K562 (cell line): ENCODE data around the gene ZNRF3. TPM values are rescaled to one million over a fixed set of nuclear protein-coding genes. Genes with fewer than 3 reads are reported as not detected.

ENCODE experiments used
- ATAC-seq: fragments of 200-7000 bp; cut with Tn5 transposase; 3 replicates; pipeline ENCODE4 v1.9.1; 2020; ENCODE audit warnings: moderate library complexity
- BruUV-seq: library from RNA; stranded (reverse); fragments of 400-500 nt; replicated peaks from 2 replicates; lab custom pipeline; 2021; lab: Mats Ljungman, UMichigan
- CTCF ChIA-PET: fragments of 300-600 bp; formaldehyde crosslinking; extraction: SDS; loops from one replicate; lab custom pipeline; 2021; ENCODE audit warnings: low intra/inter-chr PET ratio; lab: Yijun Ruan, JAX
- POLR2A ChIA-PET: fragments of 300-600, 350-650 bp; sonication (Branson Sonifier 250); formaldehyde crosslinking; extraction: SDS; loops from one replicate; lab custom pipeline; 2021; ENCODE audit warnings: antibody characterized with exemption, inconsistent platforms; lab: Yijun Ruan, JAX
- DNase-seq, 4 experiments: peaks; one replicate each; pipeline versions ENCODE4 v3.0.0 to v3.0.0-alpha.2; 2011 to 2018; ENCODE audit warnings: low spot score in 3 of 4, mixed read lengths in 3 of 4; ENCODE audit errors: extremely low read depth in 1 of 4
- FAIRE-seq: peaks from 2 replicates; lab custom pipeline; 2011; peaks lifted over from hg19 to GRCh38; lab: Jason Lieb, UNC
- H2AFZ ChIP-seq: 2 replicates; pipeline ENCODE4 v1.6.0; 2011; ENCODE audit warnings: low read depth, low read length, control low read depth, inconsistent platforms
- H3K27ac ChIP-seq: fragments of 200-600 bp; 3 replicates; pipeline ENCODE4 v1.8.0; 2011; ENCODE audit warnings: low read depth, mild to moderate bottlenecking, control low read depth, inconsistent platforms, low read length, moderate library complexity, mixed read lengths; ENCODE audit errors: extremely low read depth
- H3K27me3 ChIP-seq, 2 experiments: fragments of 300-600 bp in 1 of 2; 2 replicates in 1 of 2; 3 replicates in 1 of 2; pipeline versions ENCODE4 v1.6.0 to v1.8.0; 2011; ENCODE audit warnings: inconsistent platforms in 2 of 2, low read length in 2 of 2, mild to moderate bottlenecking in 1 of 2, mixed read lengths in 1 of 2, moderate library complexity in 1 of 2; ENCODE audit not compliant: control insufficient read depth in 2 of 2, insufficient read depth in 2 of 2
- H3K36me3 ChIP-seq: fragments of 300-600 bp; 3 replicates; pipeline ENCODE4 v1.8.0; 2011; ENCODE audit warnings: mild to moderate bottlenecking, low read length, inconsistent platforms; ENCODE audit not compliant: control insufficient read depth, insufficient read depth
- H3K4me1 ChIP-seq, 2 experiments: fragments of 200-600 bp in 1 of 2; replicated peaks in 1 of 2; 2 replicates in 1 of 2; 3 replicates in 1 of 2; pipeline versions ENCODE4 v1.5.1 to v1.8.0; 2011; ENCODE audit warnings: inconsistent platforms in 2 of 2, low read length in 2 of 2, mild to moderate bottlenecking in 1 of 2, mixed read lengths in 1 of 2, moderate library complexity in 1 of 2; ENCODE audit not compliant: control insufficient read depth in 2 of 2, insufficient read depth in 2 of 2
- H3K4me2 ChIP-seq: 2 replicates; pipeline ENCODE4 v1.6.1; 2011; ENCODE audit warnings: low read length, control low read depth, inconsistent platforms, mixed read lengths; ENCODE audit not compliant: insufficient read depth
- H3K4me3 ChIP-seq: fragments of 200-600 bp; sonication (generic), shearing (Covaris generic); 2 replicates; pipeline ENCODE4 v1.5.1; 2016; ENCODE audit warnings: control low read depth, inconsistent platforms
- H3K79me2 ChIP-seq: fragments of 200-600 bp; 3 replicates; pipeline ENCODE4 v1.8.0; 2011; ENCODE audit warnings: low read length, inconsistent platforms; ENCODE audit not compliant: control insufficient read depth, insufficient read depth
- H3K9ac ChIP-seq, 2 experiments: 2 replicates each; pipeline versions ENCODE4 v1.6.0 to v1.6.1; 2011; ENCODE audit warnings: low read depth in 2 of 2, low read length in 2 of 2, control low read depth in 1 of 2, inconsistent platforms in 1 of 2, mild to moderate bottlenecking in 1 of 2, mixed read lengths in 1 of 2; ENCODE audit not compliant: insufficient read depth in 1 of 2
- H3K9me1 ChIP-seq: one replicate; pipeline ENCODE4 v1.6.0; 2011; ENCODE audit warnings: inconsistent platforms, mild to moderate bottlenecking, low read length, moderate library complexity; ENCODE audit not compliant: control insufficient read depth, insufficient read depth
- H3K9me3 ChIP-seq: replicated peaks from 2 replicates; pipeline ENCODE4 v1.5.1; 2011; ENCODE audit warnings: low read depth, low read length, inconsistent platforms; ENCODE audit not compliant: control insufficient read depth, insufficient read depth
- H4K20me1 ChIP-seq: replicated peaks from 2 replicates; pipeline ENCODE4 v1.6.1; 2011; ENCODE audit warnings: low read length, inconsistent platforms, mixed read lengths; ENCODE audit not compliant: control insufficient read depth, insufficient read depth
- GABPA ChIP-seq: fragments of 200-800 bp; sonication (Bioruptor generic); conservative IDR thresholded peaks from 2 replicates; pipeline ENCODE4 v1.6.1; 2016; ENCODE audit warnings: low read depth, missing genetic modification characterization, missing compliant biosample characterization
- GTF2F1 ChIP-seq: IDR thresholded peaks from 2 replicates; pipeline ENCODE4 v1.6.1; 2011; ENCODE audit warnings: low read depth, low read length, improper control_type of control experiment
- NBN ChIP-seq: fragments of 450-650 bp; IDR thresholded peaks from 2 replicates; pipeline ENCODE4 v1.6.1; 2016; ENCODE audit warnings: low read depth, mild to moderate bottlenecking
- SMARCA4 ChIP-seq: fragments of 450-650 bp; IDR thresholded peaks from 2 replicates; pipeline ENCODE4 v1.6.1; 2016
- WGBS: fragments of 100-300 bp; shearing (Covaris generic); methylation state at CpG from one replicate; pipeline ENCODE4 v1.1.6; 2016; ENCODE audit warnings: low coverage, mixed read lengths; ENCODE audit not compliant: insufficient coverage; ENCODE audit errors: missing lambda C conversion rate; 5-methylcytosine and 5-hydroxymethylcytosine counted together
- in situ Hi-C: fragments of 300-500 bp; cut with MboI; formaldehyde crosslinking; loops from 4 replicates; pipeline ENCODE4 v1.15.0; 2018; ENCODE audit warnings: inconsistent platforms, mixed read lengths
- intact Hi-C: fragments of 100-400 bp; cut with micrococcal nuclease; formaldehyde crosslinking; loops from 2 replicates; pipeline ENCODE4 v1.14.2; 2022
- polyA plus RNA-seq, 8 experiments: library from polyadenylated mRNA; depleted of rRNA in 4 of 8; stranded (reverse) in 5 of 8; unstranded in 3 of 8; fragments of >200 nt; fragmentation: Nextera tagmentation in 2 of 8; fragmentation: Illumina TruSeq in 1 of 8; extraction: Ambion mirVana in 2 of 8; extraction: Trizol in 1 of 8; gene quantifications; 2 replicates each; pipeline versions ENCODE4 v1.2.1 to v1.2.3, GENCODE V29; 2011 to 2014; ENCODE audit warnings: inconsistent platforms in 1 of 8, missing spikeins in 1 of 8
- total RNA-seq, 7 experiments: library from RNA; depleted of rRNA in 6 of 7; stranded (reverse); fragments of >200 nt in 6 of 7; fragmentation: Illumina TruSeq in 2 of 7; extraction: Trizol in 2 of 7; gene quantifications; 2 replicates each; pipeline versions ENCODE4 v1.2.1 to v1.2.3, GENCODE V29; 2011 to 2021; ENCODE audit warnings: low replicate concordance in 1 of 7
- TF ChIP-seq, protein P1 (sequence below): fragments of 250-450 bp; sonication (Bioruptor Pico); IDR thresholded peaks from 2 replicates; pipeline ENCODE4 v1.8.0; 2021; ENCODE audit warnings: borderline replicate concordance, mild to moderate bottlenecking, moderate library complexity; ENCODE audit not compliant: poor library complexity, severe bottlenecking

Gene ZNRF3
- total and polyA plus RNA-seq, 9 of the 15 experiments (the other 6 are each of a cell fraction or from before 2014, with no cell fraction given) = 0.41 to 5.9 (median 1.7) TPM

DNA sequence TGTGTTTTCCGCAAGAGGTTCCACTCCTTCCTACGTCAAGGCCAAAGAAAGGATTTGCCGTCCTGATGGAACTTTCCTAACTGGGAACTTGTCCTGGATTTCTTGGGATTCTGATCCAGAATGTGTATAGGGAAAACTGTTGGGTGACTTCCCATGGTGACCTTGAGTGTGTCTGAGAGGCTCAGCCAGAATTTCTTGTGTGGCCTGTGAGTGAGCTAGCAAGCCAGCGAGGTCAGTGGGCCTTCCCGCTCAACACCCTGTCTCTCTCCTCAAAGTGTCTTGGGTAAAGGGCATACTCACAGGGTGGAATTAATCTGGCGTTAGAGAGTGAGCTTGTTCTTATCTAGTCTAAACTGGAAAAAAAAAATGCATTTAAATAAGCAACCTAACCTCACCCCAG lies 20.4 kb downstream of the ZNRF3 start:
- intact Hi-C loops (no loop called here), in situ Hi-C loops (no loop called here)
- Histone ChIP-seq H3K4me1 (no peaks in the 10 kb centered on the region; a peak in 1 of 5 replicates), H3K9me3 (no peaks in the 10 kb centered on the region), H3K9ac (no peak overlapping the region), H3K4me2 (no peak overlapping the region), H3K27ac (no peak overlapping the region), H2AFZ (no peak overlapping the region), H3K4me3 (no peak overlapping the region), H3K36me3 (no peaks in the 10 kb centered on the region), H4K20me1 (0 out of 2 replicates have a peak, but pooled peaks cover 11% of the 10 kb centered on the region), H3K9me1 (no peaks in the 10 kb centered on the region), H3K79me2 (peaks cover 14% of the 10 kb centered on the region), H3K27me3 (no peaks in the 10 kb centered on the region)
- CTCF ChIA-PET = no interaction called here
- BruUV-seq = no TSS peak
- ATAC-seq = no peak
- no peak for FAIRE-seq
- POLR2A ChIA-PET = interaction anchor here (1.4 to 2.1 kb wide), 2 partner anchors 9 to 13 kb away, joined by 5 to 11 read pairs; no protein-coding TSS in a partner anchor
- TF ChIP-seq GABPA (no peak), GTF2F1 (no peak), NBN (no peak), SMARCA4 (no peak)
- TF ChIP-seq, protein P1, sequence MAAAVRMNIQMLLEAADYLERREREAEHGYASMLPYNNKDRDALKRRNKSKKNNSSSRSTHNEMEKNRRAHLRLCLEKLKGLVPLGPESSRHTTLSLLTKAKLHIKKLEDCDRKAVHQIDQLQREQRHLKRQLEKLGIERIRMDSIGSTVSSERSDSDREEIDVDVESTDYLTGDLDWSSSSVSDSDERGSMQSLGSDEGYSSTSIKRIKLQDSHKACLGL (CRISPR knock-in tag) = no peak
- DNase-seq = no peak
- 76% methylated on average over 4 of the region's 6 CpGs for WGBS
